Measurements from ENCODE around the gene HSBP1L1. TPM values are rescaled to one million over a fixed set of nuclear protein-coding genes. Genes with fewer than 3 reads are reported as not detected.

HSBP1L1 gene
- total RNA-seq, 1 experiment from 2014 or later = 1.1 TPM

- Histone ChIP-seq H3K27me3 (replicated peaks; ENCODE audit: insufficient read depth, low read depth, low read length, poor library complexity) (no peaks in the 10 kb centered on the region), H3K9me3 (ENCODE audit: low read depth, low read length, poor library complexity, severe bottlenecking) (peaks cover 43% of the 10 kb centered on the region), H3K36me3 (ENCODE audit: insufficient read depth, low read length, poor library complexity, severe bottlenecking) (peaks cover 34% of the 10 kb centered on the region)
These were observed 31.5 kb upstream of the HSBP1L1 start for GRCh38 chr18:79932907-79933306.

GRCh38 chr18:79933765-79934164, 30.7 kb upstream of the HSBP1L1 start:
- peaks cover 41% of the 10 kb centered on the region for H3K9me3 ChIP-seq (ENCODE audit: low read depth, low read length, poor library complexity, severe bottlenecking)
- ChIA-PET POLR2A (ENCODE audit: low non-redundant PET) (no interaction called here), CTCF (no interaction called here)
- no peak overlapping the region for H3K27ac ChIP-seq (ENCODE audit: low read depth, low read length, poor library complexity, severe bottlenecking)
- BruUV-seq (replicated peaks) = no TSS peak
- no peak overlapping the region for H3K4me3 ChIP-seq (ENCODE audit: low read depth, low read length, poor library complexity, severe bottlenecking)
- H3K27me3 ChIP-seq (replicated peaks; ENCODE audit: insufficient read depth, low read depth, low read length, poor library complexity) = no peaks in the 10 kb centered on the region
- DNase-seq (ENCODE audit: low spot score) = no peak
- peaks cover 29% of the 10 kb centered on the region for H3K36me3 ChIP-seq (ENCODE audit: insufficient read depth, low read length, poor library complexity, severe bottlenecking)
- TF ChIP-seq, protein P1, sequence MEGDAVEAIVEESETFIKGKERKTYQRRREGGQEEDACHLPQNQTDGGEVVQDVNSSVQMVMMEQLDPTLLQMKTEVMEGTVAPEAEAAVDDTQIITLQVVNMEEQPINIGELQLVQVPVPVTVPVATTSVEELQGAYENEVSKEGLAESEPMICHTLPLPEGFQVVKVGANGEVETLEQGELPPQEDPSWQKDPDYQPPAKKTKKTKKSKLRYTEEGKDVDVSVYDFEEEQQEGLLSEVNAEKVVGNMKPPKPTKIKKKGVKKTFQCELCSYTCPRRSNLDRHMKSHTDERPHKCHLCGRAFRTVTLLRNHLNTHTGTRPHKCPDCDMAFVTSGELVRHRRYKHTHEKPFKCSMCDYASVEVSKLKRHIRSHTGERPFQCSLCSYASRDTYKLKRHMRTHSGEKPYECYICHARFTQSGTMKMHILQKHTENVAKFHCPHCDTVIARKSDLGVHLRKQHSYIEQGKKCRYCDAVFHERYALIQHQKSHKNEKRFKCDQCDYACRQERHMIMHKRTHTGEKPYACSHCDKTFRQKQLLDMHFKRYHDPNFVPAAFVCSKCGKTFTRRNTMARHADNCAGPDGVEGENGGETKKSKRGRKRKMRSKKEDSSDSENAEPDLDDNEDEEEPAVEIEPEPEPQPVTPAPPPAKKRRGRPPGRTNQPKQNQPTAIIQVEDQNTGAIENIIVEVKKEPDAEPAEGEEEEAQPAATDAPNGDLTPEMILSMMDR (conservative IDR thresholded peaks at IDR 0.05; ENCODE audit: low read depth, low read length) = no peak
- no peak for TF ChIP-seq EZH2 (IDR thresholded peaks at IDR 0.05; ENCODE audit: borderline replicate concordance, low read depth, low read length, poor library complexity, severe bottlenecking)
- intact Hi-C loops (cut with micrococcal nuclease; ENCODE audit: unreplicated experiment) = no loop called here
- no peaks in the 10 kb centered on the region for H3K4me1 ChIP-seq (ENCODE audit: insufficient read depth, low read length, poor library complexity, severe bottlenecking)

More at GRCh38 chr18:79932907-79933306, 31.5 kb upstream of the HSBP1L1 start:
- ChIA-PET CTCF (no interaction called here), POLR2A (ENCODE audit: low non-redundant PET) (no interaction called here)
- H3K4me1 ChIP-seq (ENCODE audit: insufficient read depth, low read length, poor library complexity, severe bottlenecking) = no peaks in the 10 kb centered on the region
- H3K27ac ChIP-seq (ENCODE audit: low read depth, low read length, poor library complexity, severe bottlenecking) = no peak overlapping the region
- intact Hi-C loops (cut with micrococcal nuclease; ENCODE audit: unreplicated experiment) = no loop called here
- no peak for DNase-seq (ENCODE audit: low spot score)
- no peak overlapping the region for H3K4me3 ChIP-seq (ENCODE audit: low read depth, low read length, poor library complexity, severe bottlenecking)
- TF ChIP-seq, protein P1 (conservative IDR thresholded peaks at IDR 0.05; ENCODE audit: low read depth, low read length) = no peak
- no TSS peak for BruUV-seq (replicated peaks)

GRCh38 chr18:79934311-79935097, 29.9 kb upstream of the HSBP1L1 start:
- DNase-seq (ENCODE audit: low spot score) = no peak
- H3K36me3 ChIP-seq (ENCODE audit: insufficient read depth, low read length, poor library complexity, severe bottlenecking) = peaks cover 21% of the 10 kb centered on the region
- no peak for TF ChIP-seq EZH2 (IDR thresholded peaks at IDR 0.05; ENCODE audit: borderline replicate concordance, low read depth, low read length, poor library complexity, severe bottlenecking)
- TF ChIP-seq, protein P1 (conservative IDR thresholded peaks at IDR 0.05; ENCODE audit: low read depth, low read length) = no peak
- intact Hi-C loops (cut with micrococcal nuclease; ENCODE audit: unreplicated experiment) = no loop called here
- ChIA-PET CTCF (no interaction called here), POLR2A (ENCODE audit: low non-redundant PET) (no interaction called here)
- no peaks in the 10 kb centered on the region for H3K27me3 ChIP-seq (replicated peaks; ENCODE audit: insufficient read depth, low read depth, low read length, poor library complexity)
- H3K4me3 ChIP-seq (ENCODE audit: low read depth, low read length, poor library complexity, severe bottlenecking) = no peak overlapping the region
- H3K9me3 ChIP-seq (ENCODE audit: low read depth, low read length, poor library complexity, severe bottlenecking) = peaks cover 33% of the 10 kb centered on the region
- BruUV-seq (replicated peaks) = no TSS peak
- H3K4me1 ChIP-seq (ENCODE audit: insufficient read depth, low read length, poor library complexity, severe bottlenecking) = no peaks in the 10 kb centered on the region
- no peak overlapping the region for H3K27ac ChIP-seq (ENCODE audit: low read depth, low read length, poor library complexity, severe bottlenecking)

All from A673 (cell line).